Measurements from ENCODE around the gene PLD3.
"Not testable (repeated sequence)": the region's sequence is repeated elsewhere in the genome, so short reads cannot be mapped to it uniquely, and the experiment has no call there.

The PLD3 gene

GRCh38 chr19:40331052-40331451 lies 17.4 kb upstream of the PLD3 start:
- DNase-seq (ENCODE audit: low spot score), result no peak

- DNase-seq (ENCODE audit: low spot score), result no peak
Observed at GRCh38 chr19:40332669-40333068, 15.8 kb upstream of the PLD3 start.

DNA sequence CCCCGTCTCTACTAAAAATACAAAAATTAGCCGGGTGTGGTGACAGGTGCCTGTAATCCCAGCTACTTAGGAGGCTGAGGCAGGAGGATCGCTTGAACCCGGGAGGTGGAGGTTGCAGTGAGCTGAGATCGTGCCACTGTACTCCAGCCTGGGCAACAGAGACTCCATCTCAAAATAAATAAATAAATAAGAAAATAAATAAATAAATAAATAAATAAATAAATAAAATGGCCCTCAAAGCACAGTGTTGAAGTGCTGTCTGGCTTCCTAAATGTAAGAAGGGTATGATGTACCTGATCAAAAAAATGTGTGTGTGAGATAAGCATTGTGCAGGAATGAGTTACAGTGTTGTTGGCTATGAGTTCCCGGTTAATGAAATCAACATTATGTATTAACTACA lies 15.4 kb upstream of the PLD3 start:
- not testable (repeated sequence) for DNase-seq (ENCODE audit: low spot score)

DNA sequence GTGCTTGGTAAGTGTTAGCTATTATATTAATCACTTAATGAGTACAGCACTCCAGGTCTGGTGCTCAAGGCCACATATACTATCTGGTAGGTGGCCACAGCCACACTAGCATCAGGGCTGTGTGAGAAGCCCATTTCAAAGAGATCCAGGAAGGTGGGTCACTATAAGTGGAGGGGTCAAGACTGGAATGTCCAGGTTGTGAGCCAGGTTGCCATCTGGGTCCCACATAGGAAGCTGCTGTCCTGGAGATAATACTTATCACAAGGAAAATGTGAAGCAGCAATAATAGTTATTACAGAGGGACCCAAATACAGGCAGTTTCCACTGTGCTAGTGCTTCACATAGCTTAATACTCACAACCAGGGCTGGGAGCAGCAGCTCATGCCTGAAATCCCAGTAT lies 13.4 kb upstream of the PLD3 start:
- DNase-seq (ENCODE audit: low spot score), result no peak

DNA sequence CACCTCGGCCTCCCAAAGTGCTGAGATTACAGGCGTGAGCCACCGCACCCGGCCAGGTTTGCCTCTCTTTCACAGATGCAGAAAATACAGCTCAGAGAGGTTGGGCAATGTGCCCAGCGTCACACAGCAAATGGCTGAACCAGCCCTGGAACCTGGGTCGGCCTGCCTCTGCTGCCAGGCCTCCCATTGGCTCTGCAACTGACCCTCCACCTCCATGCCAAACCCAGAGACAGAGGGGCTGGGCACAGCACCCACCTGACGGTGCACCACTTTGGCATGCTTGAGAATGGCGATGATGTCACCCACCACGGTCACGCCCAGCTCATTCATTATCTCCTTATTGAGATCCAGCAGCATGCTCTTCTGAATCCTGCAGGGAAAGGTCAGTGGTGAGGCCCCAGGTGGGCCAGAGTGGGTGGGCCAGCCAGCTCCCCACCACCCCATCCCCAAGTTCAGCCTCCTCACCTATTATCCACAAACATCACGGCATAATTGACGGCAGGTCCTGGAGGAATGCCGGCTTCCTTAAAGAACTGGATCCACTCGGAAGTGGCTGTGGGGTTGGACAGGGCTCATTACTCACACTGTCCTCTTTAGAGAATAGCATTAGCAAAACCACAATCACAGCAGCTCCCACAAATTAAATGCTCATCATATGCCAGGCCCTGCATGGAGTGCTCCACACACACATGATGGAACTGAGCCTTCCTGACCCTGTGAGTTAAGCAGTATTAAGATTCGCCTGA lies 12.5 kb upstream of the PLD3 start:
- no peak for DNase-seq (ENCODE audit: low spot score)

GRCh38 chr19:40336601-40336900 lies 11.9 kb upstream of the PLD3 start:
- no peak for DNase-seq (ENCODE audit: low spot score)

GRCh38 chr19:40337107-40337506 lies 11.4 kb upstream of the PLD3 start:
- DNase-seq (ENCODE audit: low spot score), result no peak

- no peak for DNase-seq (ENCODE audit: low spot score)
Observed at GRCh38 chr19:40337594-40337993, 10.9 kb upstream of the PLD3 start.

- DNase-seq (ENCODE audit: low spot score), result no peak
Observed at GRCh38 chr19:40339018-40339728, 9.3 kb upstream of the PLD3 start.

GRCh38 chr19:40341601-40342482 lies 6.7 kb upstream of the PLD3 start:
- DNase-seq (ENCODE audit: low spot score), result no peak

- DNase-seq (ENCODE audit: low spot score), result no peak
Observed at GRCh38 chr19:40342644-40343311, 5.7 kb upstream of the PLD3 start.

DNA sequence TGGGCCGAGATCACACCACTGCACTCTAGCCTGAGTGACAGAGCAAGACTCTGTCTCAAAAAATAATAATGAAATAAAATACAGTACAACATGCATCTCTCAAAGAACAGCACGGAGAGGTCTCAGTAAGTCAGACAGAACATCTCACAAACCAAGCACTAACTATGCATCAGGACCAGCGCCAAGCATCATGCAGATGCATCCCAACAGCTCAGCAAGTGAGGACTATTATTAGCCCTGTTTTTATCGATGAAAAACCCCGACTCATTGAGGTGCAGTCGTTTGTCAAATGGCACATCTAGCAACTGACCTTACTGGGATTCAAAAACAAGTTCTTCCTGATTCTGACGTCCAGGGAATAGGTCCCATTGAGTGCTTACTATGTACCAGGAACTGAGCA lies 4.1 kb upstream of the PLD3 start:
- DNase-seq (ENCODE audit: low spot score), result no peak

GRCh38 chr19:40348961-40349507 lies 539 bp downstream of the PLD3 start:
- peak; percentile 28 for DNase-seq (ENCODE audit: low spot score)

DNA sequence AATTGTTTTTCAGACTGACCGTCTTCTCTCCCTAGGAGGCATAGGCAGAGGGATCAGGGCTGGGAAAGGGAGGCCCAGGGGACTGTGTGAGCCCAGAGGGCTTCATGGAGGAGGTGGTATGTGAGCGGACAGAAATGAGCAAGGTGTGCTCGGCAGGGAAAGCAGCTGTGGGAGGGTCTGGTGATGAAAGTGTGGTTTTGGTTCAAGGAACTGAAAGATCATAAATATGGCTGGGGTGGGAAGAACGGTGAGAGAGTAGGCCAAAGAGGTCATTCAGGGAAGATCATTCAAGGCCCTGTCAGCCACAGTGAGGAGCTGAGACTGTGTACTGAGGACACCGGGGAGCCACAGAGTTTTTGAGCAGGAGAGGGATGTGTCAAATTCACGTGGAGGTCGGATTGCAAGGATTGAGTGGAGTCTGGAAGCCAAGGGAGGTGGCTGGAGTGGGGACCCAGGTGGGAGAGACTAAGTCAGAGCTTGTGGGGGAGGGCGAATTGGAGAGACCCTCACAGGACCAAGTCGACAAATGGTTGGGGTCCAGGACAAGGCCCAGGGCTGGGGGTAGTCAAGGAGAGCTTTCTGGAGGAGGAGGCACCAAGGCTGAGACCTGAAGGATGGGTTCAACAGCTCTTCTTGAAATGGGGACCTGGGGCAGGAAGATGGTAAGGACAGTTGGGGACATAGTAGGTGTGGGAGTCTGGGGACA lies 7.6 kb downstream of the PLD3 start:
- DNase-seq (ENCODE audit: low spot score), result no peak

- DNase-seq (ENCODE audit: low spot score), result no peak
Observed at GRCh38 chr19:40356681-40357595, 8.4 kb downstream of the PLD3 start.

DNA sequence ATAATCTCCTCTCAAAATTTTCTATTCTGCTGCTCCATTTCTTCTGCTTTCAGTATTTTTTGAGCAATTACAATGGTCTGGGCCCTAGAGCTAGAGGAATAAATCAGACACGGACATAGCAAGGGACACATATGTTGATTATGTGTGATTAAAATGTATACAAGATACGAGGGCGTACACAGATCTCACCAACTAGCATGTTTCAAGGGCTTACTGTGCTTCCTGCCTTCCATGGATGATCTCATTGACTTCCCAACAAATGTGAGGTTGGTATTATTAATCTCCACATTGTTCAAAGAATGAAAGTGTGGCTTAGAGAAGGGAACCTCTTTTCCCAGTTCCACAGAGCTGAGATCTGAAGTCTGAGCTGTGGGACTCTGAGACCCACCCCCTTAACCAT lies 9.1 kb downstream of the PLD3 start:
- DNase-seq (ENCODE audit: low spot score), result no peak

GRCh38 chr19:40358773-40359172 lies 10.3 kb downstream of the PLD3 start:
- DNase-seq (ENCODE audit: low spot score), result no peak

- DNase-seq (ENCODE audit: low spot score), result no peak
Observed at GRCh38 chr19:40360020-40360707, 11.7 kb downstream of the PLD3 start.

DNA sequence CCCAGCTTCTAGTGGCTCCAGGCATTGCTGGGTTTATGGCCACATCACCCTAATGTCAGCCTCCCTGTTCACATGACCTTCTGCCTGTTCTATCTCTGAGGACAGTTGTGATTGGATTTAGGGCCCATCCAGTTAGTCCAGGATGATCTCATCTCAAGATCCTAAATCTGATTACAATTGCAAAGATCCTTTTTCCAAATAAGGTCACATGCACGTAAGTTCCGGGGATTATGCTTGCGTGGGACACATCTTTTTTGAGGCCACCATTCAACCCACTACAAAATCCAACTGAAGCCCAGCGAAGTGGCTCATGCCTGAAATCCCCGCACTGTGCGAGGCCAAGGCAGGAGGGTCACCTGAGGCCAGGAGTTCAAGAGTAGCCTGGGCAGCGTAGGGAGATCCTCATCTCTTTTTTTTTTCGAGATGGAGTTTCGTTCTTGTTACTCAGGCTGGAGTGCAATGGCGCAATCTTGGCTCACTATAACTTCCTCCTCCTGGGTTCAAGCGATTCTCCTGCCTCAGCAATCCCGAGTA lies 12.3 kb downstream of the PLD3 start:
- DNase-seq (ENCODE audit: low spot score), result peak; percentile 76
